Measurements from ENCODE around the gene ESPL1.

Gene ESPL1

DNA sequence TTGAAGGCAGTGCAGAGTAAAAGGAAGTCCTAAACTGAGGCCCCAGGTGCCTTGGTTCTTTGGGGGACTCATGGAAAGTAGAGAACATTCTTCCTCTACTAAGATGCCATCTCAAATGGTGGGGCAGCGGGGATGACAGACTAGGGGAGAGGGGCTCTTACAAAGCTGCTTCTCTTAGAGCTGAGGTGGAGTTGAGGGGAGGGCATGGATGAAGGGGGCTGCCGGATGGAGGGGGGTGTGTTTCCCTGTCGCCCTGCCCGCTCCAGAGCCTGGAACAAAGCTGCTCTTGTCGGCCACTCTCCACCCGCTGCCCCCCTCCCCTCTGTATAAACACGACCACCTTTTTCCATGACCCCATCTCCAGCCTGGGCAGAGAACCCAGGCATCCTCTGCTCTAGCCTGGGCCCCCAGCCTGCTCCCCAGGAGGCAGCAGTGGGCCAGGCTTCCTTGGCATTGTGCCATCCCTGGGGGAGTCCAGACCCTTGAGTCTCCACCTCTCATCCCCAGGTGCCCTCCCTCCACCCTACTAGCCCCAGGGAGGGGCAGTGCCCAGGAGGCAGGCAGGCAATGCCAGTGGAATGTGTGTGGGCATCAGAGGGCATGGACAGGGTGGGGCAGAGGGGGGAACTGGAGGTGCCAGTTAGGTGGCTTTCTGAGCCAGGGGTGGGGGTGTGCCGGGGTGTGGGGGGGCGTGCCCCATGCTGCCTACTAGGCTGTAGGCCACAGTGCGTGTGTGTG lies 37.8 kb upstream of the ESPL1 start:
- no peak for DNase-seq (ENCODE audit: low read depth in 4 of 4, low spot score in 1 of 4)

DNA sequence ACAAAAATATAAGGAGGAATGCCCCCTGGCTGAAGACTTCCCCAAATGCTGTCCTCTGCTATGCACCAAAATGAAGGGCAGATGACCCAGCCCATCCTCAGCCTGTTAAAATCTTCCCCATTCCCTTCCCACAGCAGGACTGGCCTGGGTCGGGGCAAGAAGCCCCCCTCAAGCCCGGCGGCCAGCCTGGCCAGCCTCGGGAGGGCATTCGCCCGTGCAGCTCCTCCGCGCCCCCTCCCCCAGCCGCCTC lies 36.5 kb upstream of the ESPL1 start:
- DNase-seq (ENCODE audit: low read depth in 4 of 4, low spot score in 1 of 4), result no peak

DNA sequence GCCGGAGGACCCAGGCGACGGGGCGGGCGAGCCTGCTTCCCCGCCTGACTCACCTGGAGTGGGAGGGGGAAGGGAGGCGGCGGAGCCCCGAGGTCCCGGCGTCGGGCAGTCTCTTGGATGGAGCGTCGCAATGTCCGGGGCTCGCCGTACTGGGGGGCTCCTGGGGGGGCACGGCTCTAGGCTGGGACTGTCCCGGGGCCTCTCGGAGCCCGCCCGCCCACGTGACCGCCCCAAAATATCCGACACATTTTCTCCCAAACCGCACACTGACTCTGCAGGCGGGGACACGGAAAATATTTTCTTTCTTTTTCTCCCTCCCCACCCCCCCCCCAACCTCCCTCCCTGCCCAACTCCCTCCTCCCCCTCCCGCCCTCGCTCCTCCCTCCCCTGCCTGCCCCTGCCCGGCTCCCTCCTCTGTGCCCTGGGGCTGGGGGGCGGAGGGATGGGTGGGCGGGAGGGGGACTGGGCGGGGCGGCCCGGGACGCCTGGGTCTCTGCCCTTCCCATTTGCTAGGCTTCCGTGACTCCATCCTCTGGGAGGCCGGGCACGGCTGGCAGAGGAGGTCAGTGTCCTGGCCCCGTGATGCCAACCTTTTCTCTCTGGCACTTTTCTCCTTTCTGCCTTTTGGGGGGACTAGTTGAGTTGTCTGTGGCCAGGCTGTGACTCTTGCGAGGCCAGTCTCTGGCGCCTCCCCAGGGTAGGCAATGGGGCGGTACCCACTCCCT lies 36.0 kb upstream of the ESPL1 start, which contains the start of gene RARG:
RARG (minus strand) TSS at position 289 of the 725 bp plus-strand sequence. CDS start 4,664 bp downstream, outside the sequence.
- peak in 2 of 4 experiments; percentile 56 to 67 for DNase-seq (ENCODE audit: low read depth in 4 of 4, low spot score in 1 of 4)

DNA sequence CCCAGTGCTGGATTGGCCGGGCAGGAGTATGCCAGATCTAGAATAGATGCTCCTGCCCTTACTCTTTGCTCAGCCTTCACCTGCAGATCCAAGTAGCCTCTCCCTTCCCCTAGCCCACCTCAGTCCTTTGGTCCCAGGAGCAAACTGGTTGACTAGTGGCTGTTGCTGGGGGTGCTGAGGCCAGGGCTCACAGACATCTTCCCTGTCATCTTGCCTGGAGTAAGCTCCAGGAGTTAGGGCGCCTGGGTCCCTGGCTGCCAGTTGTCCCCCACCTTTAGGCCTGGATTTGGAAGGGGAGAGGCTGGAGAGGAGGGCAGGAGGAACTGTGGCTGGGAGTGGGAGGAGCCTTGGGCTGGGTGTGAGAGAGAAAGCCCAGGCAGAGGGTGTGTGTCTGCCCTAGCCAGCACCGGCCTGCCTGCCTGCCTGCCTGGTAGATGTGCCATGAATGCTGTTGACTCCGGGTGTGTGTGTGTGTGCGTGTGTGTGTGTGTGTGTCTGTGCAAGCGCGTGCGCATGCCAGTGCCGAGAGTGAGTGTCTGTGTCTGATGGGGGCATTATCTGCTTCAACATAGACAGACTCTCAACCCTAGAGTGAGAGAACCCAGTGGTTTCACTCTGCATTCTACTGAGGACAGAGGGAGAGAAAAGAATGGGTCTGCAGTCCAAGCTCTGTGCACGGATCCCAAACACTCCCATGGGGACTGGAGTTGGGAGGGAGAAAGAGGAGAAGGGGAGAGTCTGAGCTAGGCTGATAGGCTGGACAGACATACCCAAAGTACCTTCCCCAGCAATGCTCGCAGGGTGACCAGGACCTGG lies 35.2 kb upstream of the ESPL1 start:
- no peak for DNase-seq (ENCODE audit: low read depth in 4 of 4, low spot score in 1 of 4)

DNA sequence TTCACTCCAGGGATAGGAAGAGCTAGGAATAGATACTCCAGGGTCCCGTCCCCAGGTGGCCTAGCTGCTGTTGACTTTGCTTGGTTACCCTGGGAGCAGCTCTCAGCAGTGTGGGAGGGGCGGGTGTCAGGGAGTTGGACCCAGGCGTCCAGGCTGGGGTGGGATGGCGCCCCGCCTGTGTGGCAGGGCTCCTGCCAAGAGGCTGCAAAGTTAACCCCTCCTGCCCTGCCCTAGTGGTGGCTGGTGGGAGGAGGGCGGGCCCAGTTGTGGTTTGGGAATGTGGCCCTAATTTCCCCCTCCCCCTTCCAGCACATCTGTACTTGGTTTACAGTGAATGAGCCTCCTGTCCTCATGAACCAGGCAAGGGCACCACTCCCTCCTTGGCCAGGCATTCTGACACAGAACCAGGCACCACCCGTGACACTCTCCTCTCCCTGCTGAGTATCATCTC lies 34.4 kb upstream of the ESPL1 start:
- no peak for DNase-seq (ENCODE audit: low read depth in 4 of 4, low spot score in 1 of 4)

DNA sequence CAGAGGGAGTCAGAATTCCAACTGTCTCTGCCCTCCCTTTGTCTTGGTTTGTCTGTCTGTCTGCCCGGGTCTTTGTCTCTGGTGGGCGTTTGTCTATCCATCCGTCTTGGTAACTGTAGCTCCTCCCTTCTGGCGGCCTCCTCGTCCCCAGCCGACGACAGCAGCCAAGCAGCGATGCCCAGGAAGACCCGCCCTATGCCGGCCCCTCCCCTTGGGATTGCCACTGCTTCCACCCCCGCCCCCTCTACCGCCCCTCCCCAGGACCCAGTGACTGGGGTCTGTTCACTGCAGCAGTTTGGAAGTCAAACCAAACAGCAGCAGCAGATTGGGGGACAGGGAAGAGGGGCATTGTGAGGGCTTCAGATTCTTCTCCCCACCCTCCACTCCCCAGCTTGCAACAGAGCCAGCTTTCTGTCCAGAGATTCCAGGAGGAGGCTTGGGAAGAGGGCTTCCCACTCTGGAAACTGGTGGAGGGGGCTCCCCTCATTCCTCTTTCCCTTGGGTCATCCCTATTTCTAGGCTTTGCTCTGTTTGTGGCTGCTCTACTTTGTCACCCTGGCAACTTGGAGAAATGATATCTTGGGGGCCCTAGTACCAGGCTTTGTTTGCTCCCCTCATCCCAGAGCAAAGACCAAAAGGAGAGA lies 33.7 kb upstream of the ESPL1 start:
- DNase-seq (ENCODE audit: low read depth in 4 of 4, low spot score in 1 of 4), result no peak

DNA sequence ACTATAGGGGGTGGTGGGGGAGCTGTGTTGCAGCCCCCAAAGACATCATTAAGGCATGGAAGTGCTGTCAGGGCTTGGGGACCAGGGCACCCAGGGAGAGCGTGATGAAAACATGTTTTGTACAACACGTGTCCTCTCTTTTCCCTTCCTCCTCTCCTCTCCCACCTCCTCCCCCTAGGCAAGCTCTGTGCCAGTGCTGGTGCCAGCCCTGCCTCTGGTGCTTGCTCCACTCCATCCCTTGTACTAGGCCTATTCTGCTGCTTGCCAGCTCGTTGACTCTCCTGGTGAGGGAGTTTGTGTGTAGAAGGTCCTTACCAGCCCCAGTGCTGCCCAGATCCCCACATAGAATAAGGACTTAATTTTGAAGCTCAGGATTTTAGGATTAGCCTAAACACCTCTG lies 32.9 kb upstream of the ESPL1 start:
- no peak for DNase-seq (ENCODE audit: low read depth in 4 of 4, low spot score in 1 of 4)

DNA sequence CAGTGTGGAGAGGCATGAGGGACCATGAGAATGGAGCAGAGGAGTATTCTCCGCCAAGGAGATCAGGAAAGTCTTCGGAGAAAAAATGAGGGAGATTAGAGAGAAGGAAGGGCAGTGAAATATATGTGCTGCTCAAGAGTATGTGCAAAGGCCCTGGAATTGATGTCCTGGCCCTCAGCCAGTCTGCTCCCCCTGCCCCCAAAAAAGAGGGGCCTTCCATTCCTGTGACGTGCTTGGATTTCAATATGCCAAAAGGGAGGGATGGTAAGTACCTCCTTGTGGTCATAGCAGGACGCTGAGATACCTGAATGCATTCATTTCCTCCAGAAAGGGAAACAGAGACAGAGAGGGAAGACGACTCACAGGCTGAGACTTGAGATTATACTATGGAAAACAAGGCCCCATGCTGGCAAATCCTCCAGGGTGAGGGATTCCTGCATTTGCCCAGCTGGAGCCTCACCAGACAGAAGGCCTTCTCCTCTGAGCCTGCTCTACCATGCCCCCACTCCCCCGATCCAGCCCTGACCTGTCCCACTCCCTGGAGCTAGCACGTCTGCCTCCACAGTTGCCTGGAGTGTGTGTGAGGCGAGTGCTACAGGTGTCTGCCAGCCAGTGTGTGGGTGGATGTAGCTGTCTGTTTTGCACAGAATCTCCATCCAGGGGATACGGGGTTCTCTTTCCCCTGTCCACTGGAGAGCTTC lies 32.2 kb upstream of the ESPL1 start:
- no peak for DNase-seq (ENCODE audit: low read depth in 4 of 4, low spot score in 1 of 4)

DNA sequence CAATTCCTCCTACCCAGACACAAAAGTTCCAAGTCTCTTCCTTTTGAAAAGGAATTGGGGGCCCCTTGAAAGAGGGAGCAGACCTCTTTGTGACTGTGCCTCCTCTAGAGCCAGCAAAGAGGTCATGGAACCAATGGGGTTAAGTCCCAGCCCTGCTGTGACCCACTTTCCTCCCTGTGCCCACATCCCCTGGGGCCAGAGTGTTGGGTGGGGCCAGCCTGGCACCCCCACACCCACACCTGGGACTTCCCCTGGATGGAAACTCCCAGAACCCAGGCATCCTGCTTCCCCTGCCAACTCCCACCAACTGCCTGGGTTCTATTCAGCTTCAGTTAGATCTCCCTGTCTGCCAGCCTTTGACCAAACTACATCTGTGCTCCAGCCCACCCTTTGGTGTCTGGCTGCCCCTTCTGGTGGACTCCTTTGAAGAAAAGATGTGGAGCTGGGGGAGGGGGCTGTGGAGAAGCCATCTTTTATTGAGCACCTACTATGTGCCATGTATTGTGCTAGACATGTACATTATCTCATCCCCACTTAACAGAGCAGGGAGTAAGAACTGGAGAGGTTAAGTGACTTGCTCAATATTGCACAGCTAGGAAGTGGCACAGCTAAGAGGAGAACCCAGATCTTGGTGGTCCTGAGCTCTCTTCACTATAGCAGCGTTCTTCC lies 31.5 kb upstream of the ESPL1 start:
- no peak for DNase-seq (ENCODE audit: low read depth in 4 of 4, low spot score in 1 of 4)

DNA sequence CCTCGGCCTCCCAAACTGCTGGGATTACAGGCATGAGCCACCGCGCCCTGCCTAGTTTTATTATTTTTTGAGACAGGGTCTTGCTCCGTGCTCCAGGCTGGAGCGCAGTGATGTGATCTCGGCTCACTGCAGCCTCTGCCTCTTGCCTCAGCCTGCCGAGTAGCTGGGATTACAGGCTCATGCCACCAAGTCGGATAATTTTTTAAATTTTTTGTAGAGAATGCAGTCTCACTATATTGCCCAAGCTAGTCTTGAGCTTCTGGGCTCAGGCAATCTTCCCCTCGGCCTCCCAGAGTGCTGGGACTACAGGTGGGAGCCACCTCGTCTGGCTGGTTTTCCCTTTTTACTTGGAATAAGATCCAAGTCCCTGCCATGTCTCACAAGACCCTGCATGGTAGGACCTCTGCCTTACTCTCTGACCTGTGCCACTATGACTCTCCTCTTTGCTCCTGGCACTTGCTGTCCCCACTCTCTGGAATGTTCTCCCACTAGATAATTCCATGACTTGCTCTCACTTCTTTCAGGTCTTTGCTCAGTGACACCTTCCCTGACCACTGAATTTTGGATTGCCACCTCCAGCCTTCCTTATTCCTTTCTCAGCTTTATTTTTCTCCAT lies 28.3 kb upstream of the ESPL1 start:
- DNase-seq (ENCODE audit: low read depth in 4 of 4, low spot score in 1 of 4), result no peak

DNA sequence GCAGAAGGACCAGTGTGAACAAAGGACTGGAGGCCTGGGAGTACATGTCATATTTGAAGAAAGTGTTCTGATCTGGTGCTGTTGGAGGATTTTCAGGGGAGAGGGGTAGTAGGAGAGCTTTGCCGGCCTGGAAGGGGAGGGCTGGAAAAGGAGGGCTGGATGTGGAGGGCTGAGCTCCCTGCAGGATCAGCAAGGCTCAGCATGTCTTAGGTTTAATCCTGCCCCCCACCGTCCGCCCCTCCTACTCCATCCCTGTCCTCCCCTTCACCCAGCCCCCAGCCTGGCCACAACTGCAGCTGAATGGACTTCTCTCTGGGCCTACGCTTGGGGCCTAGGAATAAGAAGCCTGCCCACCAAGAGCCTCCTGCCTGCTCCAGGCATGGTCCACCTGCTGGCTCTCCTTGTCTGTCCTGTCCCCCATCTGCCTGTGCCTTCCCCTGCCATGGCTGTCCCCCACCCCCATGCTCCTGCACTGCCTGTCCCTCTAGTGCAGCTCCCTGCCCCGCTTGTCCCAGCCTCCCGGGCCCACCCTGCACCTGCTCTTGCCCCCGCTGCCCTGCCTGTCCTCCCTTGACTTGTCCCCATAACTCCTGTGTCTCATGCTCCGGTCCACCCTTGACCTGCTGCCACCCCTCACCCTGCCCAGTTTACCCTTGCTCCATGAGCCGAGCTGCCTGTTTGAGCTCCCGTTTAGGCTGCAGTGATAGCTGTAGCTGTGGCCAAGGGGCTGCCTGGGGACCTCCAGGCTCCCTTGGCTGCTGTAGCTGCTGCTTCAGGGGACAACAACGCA lies 26.3 kb upstream of the ESPL1 start:
- no peak for DNase-seq (ENCODE audit: low read depth in 4 of 4, low spot score in 1 of 4)

DNA sequence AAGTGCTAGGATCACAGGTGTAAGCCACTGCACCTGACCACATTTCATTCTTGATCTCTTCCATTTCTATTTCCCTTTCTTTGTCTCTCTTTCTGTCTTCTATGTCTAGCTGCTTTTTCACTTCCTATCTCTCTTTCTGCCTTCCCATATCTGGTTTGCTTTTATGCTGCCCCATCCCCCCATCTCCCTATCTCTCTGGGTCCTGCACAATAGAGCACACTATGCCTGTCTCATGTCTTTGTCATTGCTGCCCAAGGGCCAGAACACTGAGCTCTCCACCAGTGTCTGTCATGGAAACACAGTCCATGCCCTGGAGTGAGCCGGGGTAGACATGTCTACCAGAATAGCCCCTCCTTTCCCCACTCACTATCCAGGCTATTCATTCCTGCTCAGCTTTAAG lies 23.8 kb upstream of the ESPL1 start:
- DNase-seq (ENCODE audit: low read depth in 4 of 4, low spot score in 1 of 4), result no peak

DNA sequence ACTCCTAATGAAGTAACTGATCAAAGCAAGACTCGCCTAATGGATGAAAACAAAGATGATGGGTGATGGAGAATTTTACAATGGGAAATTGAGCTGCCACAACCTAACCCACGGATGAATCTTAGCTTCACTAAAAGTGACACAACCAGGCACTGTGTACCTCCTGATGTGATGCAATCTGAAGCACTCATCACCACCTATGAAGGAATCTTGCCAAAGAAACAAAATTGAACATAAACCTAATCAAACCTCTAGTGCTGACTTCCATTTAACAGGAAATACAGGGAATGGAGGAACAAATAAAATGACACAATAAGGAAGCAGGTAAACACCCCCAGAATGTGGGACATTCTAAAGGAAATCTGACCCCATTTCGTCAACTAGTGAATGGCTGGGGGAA lies 22.8 kb upstream of the ESPL1 start:
- no peak for DNase-seq (ENCODE audit: low read depth in 4 of 4, low spot score in 1 of 4)

DNA sequence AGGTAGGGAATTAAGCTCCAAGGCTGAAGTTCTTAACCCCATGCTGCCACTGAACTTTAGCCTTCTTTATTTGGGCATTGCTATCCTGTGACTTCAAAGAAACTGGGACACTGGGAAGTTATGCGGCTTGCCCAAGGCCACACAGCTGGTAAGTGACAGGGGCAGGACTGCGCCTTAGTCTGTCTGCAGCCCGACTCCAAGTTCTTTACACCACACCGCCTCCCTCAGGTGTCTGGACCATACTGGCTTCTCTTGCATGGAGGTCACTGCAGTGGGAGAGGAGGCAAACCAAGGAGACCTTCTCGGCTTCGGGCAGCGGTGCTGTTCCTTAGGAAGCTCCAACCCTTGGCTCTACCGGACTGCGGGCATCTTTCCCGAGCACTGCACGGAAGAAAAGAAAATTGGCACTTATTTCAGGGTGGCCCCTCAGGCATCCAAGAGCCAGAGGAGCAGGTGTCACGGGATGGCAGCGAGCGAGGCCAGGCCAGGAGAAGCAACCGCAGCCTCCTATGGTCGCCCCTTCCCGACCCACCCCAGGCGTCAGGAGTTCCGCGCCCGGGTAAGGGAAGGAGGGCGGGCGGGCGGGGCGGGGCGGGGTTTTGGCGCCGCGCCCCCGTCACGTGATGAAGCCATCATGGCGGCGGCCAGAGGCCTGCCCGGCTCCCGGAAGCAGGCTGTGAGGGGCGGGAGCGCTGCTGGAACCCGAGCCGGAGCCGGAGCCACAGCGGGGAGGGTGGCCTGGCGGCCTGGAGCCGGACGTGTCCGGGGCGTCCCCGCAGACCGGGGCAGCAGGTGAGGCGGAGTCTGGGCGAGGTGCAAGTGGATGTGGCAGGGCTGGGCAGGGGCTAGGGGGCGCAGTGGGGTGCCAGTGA lies 16.4 kb upstream of the ESPL1 start:
- DNase-seq (ENCODE audit: low read depth in 4 of 4, low spot score in 1 of 4), result peak in 3 of 4 experiments; percentile 42 to 60 (median 54)

DNA sequence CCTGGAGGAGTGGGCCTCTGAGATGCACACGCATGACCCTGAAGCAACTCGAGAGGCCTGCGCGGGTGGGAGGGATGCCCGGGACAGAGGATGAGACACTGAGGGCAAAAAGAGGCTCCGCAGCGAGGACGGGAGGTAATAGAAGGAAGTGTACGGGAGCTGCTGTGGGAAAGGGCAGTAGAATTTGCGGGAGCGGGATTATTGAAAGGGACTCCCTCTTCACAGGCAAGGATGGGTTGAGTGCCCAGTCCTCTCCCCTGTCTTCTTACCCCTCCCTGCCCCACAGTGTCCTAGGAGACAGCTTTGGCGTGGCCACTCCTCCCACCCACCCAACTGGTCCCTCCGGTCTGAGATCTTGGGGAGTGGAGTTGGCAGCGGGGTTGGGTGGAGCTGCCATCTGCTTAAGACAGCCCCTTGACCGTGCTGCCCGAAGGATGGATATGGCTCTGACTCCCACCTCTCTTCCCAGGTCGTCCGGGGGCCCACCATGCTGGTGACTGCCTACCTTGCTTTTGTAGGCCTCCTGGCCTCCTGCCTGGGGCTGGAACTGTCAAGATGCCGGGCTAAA lies 15.7 kb upstream of the ESPL1 start:
- DNase-seq (ENCODE audit: low read depth in 4 of 4, low spot score in 1 of 4), result no peak

DNA sequence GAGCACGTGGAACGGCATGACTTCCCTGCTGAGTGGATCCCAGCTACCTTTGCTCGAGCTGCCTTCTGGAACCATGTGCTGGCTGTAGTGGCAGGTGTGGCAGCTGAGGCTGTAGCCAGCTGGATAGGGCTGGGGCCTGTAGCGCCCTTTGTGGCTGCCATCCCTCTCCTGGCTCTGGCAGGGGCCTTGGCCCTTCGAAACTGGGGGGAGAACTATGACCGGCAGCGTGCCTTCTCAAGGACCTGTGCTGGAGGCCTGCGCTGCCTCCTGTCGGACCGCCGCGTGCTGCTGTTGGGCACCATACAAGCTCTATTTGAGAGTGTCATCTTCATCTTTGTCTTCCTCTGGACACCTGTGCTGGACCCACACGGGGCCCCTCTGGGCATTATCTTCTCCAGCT lies 14.8 kb upstream of the ESPL1 start:
- no peak for DNase-seq (ENCODE audit: low read depth in 4 of 4, low spot score in 1 of 4)

DNA sequence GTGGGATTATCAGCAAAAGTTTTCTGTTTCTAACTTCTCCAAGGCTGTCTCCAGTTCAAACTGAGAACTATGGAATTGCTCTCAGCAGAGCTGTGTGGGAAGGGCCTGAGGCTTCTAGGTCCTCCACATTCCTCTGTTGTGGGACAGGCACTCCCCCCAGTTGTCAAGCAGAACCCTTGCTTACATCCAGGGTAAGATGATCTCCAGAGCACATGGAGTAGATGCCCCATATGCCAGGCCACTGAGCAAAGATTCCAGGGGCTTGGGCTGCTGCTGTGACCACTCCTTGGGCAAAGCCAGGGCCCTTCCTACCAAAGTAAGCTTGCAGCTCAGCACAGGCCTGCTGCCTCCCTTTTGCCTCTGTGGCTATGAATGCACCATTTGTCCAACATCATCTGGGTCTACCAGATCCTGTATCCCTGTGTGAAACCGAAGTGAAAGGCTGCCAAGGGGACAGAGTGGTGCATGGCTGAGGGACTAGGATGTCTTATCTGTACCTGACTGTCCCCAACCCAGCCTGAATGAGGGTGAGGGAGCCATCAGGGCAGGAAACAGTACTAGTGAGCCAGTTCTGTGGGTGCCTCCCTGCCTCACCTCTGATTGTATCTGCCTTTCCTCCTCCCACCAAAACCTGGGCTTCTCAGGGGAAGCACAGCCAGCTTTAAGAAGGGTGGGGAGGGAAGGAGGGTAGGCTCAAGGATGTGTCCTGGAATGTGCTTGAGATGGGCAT lies 13.1 kb upstream of the ESPL1 start:
- DNase-seq (ENCODE audit: low read depth in 4 of 4, low spot score in 1 of 4), result no peak

Measured in stimulated activated CD4-positive, alpha-beta T cell treated with anti-CD3 and anti-CD28 coated beads, Interleukin-1b, Interleukin-23, amount 100 ng/mL, for 24 hours (primary cell).